Skeletal muscle satellite cell (primary cell): ENCODE data around the gene SOCS6. TPM values are rescaled to one million over a fixed set of nuclear protein-coding genes. Genes with fewer than 3 reads are reported as not detected.
"Not testable (repeated sequence)": the region's sequence is repeated elsewhere in the genome, so short reads cannot be mapped to it uniquely, and the experiment has no call there.

Experiments used
- H3K27me3 ChIP-seq: 2 replicates; pipeline ENCODE4 v1.7.0; 2013; ENCODE audit warnings: low read length; ENCODE audit not compliant: control insufficient read depth, insufficient read depth
- H3K36me3 ChIP-seq: 2 replicates; pipeline ENCODE4 v1.7.0; 2013; ENCODE audit warnings: mild to moderate bottlenecking, control low read depth, low read length; ENCODE audit not compliant: insufficient read depth
- H3K4me1 ChIP-seq: 2 replicates; pipeline ENCODE4 v1.7.0; 2013; ENCODE audit warnings: low read length; ENCODE audit not compliant: control insufficient read depth, insufficient read depth
- H3K4me2 ChIP-seq: 2 replicates; pipeline ENCODE4 v1.7.0; 2013; ENCODE audit warnings: mild to moderate bottlenecking, low read length
- H3K4me3 ChIP-seq: 2 replicates; pipeline ENCODE4 v1.7.0; 2013; ENCODE audit warnings: low read length
- H3K9ac ChIP-seq: 2 replicates; pipeline ENCODE4 v1.7.0; 2013; ENCODE audit warnings: mild to moderate bottlenecking, low read depth, low read length, moderate library complexity
- H3K9me3 ChIP-seq: replicated peaks from 2 replicates; pipeline ENCODE4 v1.7.0; 2013; ENCODE audit warnings: mild to moderate bottlenecking, control low read depth, low read length
- total RNA-seq: library from RNA; depleted of rRNA; stranded (reverse); fragments of >200 nt; gene quantifications from 2 replicates; pipeline ENCODE4 v1.2.3, GENCODE V29; 2012; rRNA removed

Gene SOCS6
- total RNA-seq: 26.6 and 33.2 TPM in 2 replicates

- Histone ChIP-seq H3K9me3 (no peaks in the 10 kb centered on the region), H3K9ac (peak within 1 kb of the TSS; percentile 96), H3K27me3 (no peaks in the 10 kb centered on the region), H3K4me1 (peaks cover 27% of the 10 kb centered on the region), H3K4me2 (peak within 1 kb of the TSS; percentile 90), H3K36me3 (no peaks in the 10 kb centered on the region), H3K4me3 (peak within 1 kb of the TSS; percentile 96)
Observed at GRCh38 chr18:70288851-70289328, at the start of gene SOCS6. SOCS6 (plus strand) TSS chr18:70289045; CDS start chr18:70324669, 35,624 bp downstream.

- H3K4me1 ChIP-seq: peaks cover 24% of the 10 kb centered on the region
- H3K4me2 ChIP-seq: peak overlapping the region; percentile 41
- H3K9ac ChIP-seq: peak overlapping the region; percentile 13
- H3K4me3 ChIP-seq: no peak overlapping the region
- H3K36me3 ChIP-seq: no peaks in the 10 kb centered on the region
- no peaks in the 10 kb centered on the region for H3K27me3 ChIP-seq
- H3K9me3 ChIP-seq: no peaks in the 10 kb centered on the region
Observed at GRCh38 chr18:70243131-70243929, 45.5 kb upstream of the SOCS6 start.

- H3K36me3 ChIP-seq: no peaks in the 10 kb centered on the region
- peaks cover 33% of the 10 kb centered on the region for H3K4me1 ChIP-seq
- no peak overlapping the region for H3K4me2 ChIP-seq
- H3K9ac ChIP-seq: no peak overlapping the region
- H3K4me3 ChIP-seq: no peak overlapping the region
- H3K9me3 ChIP-seq: no peaks in the 10 kb centered on the region
- no peaks in the 10 kb centered on the region for H3K27me3 ChIP-seq
Observed at GRCh38 chr18:70246061-70246466, 42.8 kb upstream of the SOCS6 start.

- no peak overlapping the region for H3K9ac ChIP-seq
- no peak overlapping the region for H3K4me3 ChIP-seq
- H3K9me3 ChIP-seq: no peaks in the 10 kb centered on the region
- no peaks in the 10 kb centered on the region for H3K36me3 ChIP-seq
- peaks cover 21% of the 10 kb centered on the region for H3K4me1 ChIP-seq
- H3K27me3 ChIP-seq: no peaks in the 10 kb centered on the region
- H3K4me2 ChIP-seq: no peak overlapping the region
Observed at GRCh38 chr18:70249118-70249517, 39.7 kb upstream of the SOCS6 start.

GRCh38 chr18:70249861-70250260 is 39.0 kb upstream of the SOCS6 start:
- H3K9ac ChIP-seq, H3K36me3 ChIP-seq, H3K4me3 ChIP-seq, H3K4me2 ChIP-seq, H3K9me3 ChIP-seq, H3K27me3 ChIP-seq: not testable (repeated sequence)
- H3K4me1 ChIP-seq: peaks cover 15% of the 10 kb centered on the region

- no peaks in the 10 kb centered on the region for H3K36me3 ChIP-seq
- H3K4me1 ChIP-seq: peaks cover 13% of the 10 kb centered on the region
- no peaks in the 10 kb centered on the region for H3K27me3 ChIP-seq
- H3K9me3 ChIP-seq: no peaks in the 10 kb centered on the region
- no peak overlapping the region for H3K4me2 ChIP-seq
- no peak overlapping the region for H3K4me3 ChIP-seq
- no peak overlapping the region for H3K9ac ChIP-seq
Observed at GRCh38 chr18:70250781-70251180, 38.1 kb upstream of the SOCS6 start.

GRCh38 chr18:70256184-70256583 is 32.7 kb upstream of the SOCS6 start:
- H3K4me2 ChIP-seq: no peak overlapping the region
- no peak overlapping the region for H3K4me3 ChIP-seq
- peaks cover 6% of the 10 kb centered on the region for H3K4me1 ChIP-seq
- no peak overlapping the region for H3K9ac ChIP-seq
- H3K36me3 ChIP-seq: no peaks in the 10 kb centered on the region
- H3K9me3 ChIP-seq: no peaks in the 10 kb centered on the region
- H3K27me3 ChIP-seq: no peaks in the 10 kb centered on the region

GRCh38 chr18:70256994-70257393 is 31.9 kb upstream of the SOCS6 start:
- no peaks in the 10 kb centered on the region for H3K27me3 ChIP-seq

GRCh38 chr18:70258243-70258642 is 30.6 kb upstream of the SOCS6 start:
- Histone ChIP-seq H3K9me3 (no peaks in the 10 kb centered on the region), H3K4me2 (no peak overlapping the region), H3K27me3 (no peaks in the 10 kb centered on the region), H3K36me3 (no peaks in the 10 kb centered on the region), H3K4me3 (no peak overlapping the region), H3K4me1 (peaks cover 6% of the 10 kb centered on the region), H3K9ac (no peak overlapping the region)

More at GRCh38 chr18:70256994-70257393, 31.9 kb upstream of the SOCS6 start:
- peaks cover 6% of the 10 kb centered on the region for H3K4me1 ChIP-seq
- H3K9me3 ChIP-seq: no peaks in the 10 kb centered on the region
- no peaks in the 10 kb centered on the region for H3K36me3 ChIP-seq
- no peak overlapping the region for H3K4me2 ChIP-seq
- H3K9ac ChIP-seq: no peak overlapping the region
- H3K4me3 ChIP-seq: no peak overlapping the region

GRCh38 chr18:70260683-70261082 is 28.2 kb upstream of the SOCS6 start:
- Histone ChIP-seq H3K4me3 (no peak overlapping the region), H3K36me3 (no peaks in the 10 kb centered on the region), H3K4me2 (no peak overlapping the region), H3K27me3 (no peaks in the 10 kb centered on the region), H3K4me1 (peaks cover 6% of the 10 kb centered on the region), H3K9me3 (no peaks in the 10 kb centered on the region), H3K9ac (no peak overlapping the region)

GRCh38 chr18:70261141-70261788 is 27.6 kb upstream of the SOCS6 start:
- H3K9me3 ChIP-seq: no peaks in the 10 kb centered on the region

More at GRCh38 chr18:70261141-70261788, 27.6 kb upstream of the SOCS6 start:
- H3K27me3 ChIP-seq: no peaks in the 10 kb centered on the region
- no peaks in the 10 kb centered on the region for H3K36me3 ChIP-seq
- no peak overlapping the region for H3K9ac ChIP-seq
- peak overlapping the region; percentile 9 for H3K4me2 ChIP-seq
- H3K4me3 ChIP-seq: no peak overlapping the region
- H3K4me1 ChIP-seq: peaks cover 6% of the 10 kb centered on the region
